ENCODE results near the gene PISD. TPM values are rescaled to one million over a fixed set of nuclear protein-coding genes. Genes with fewer than 3 reads are reported as not detected.

PISD gene
- total RNA-seq, 2 experiments from 2014 or later = 33.9 to 35.9 TPM

GRCh38 chr22:31612891-31613285 is 49.1 kb downstream of the PISD start:
- no peak overlapping the region for H3K4me3 Mint-ChIP-seq
- no peak for TF ChIP-seq CTCF (IDR thresholded peaks at IDR 0.05)
- DNase-seq = no peak
- H3K27ac Mint-ChIP-seq = no peak overlapping the region
- ATAC-seq = no peak
- CTCF ChIA-PET = interaction anchor here (0.6 kb wide), 1 partner anchor 29 kb away, joined by 4 read pairs; no protein-coding TSS in a partner anchor
- POLR2A ChIA-PET = interaction anchor here (0.6 to 2.5 kb wide), 4 partner anchors 12 to 188 kb away, joined by 3 to 7 read pairs (median 4); no protein-coding TSS in a partner anchor
- intact Hi-C loops (cut with micrococcal nuclease) = no loop called here
- no peaks in the 10 kb centered on the region for H3K27me3 Mint-ChIP-seq
- no peaks in the 10 kb centered on the region for H3K9me3 Mint-ChIP-seq
- H3K36me3 Mint-ChIP-seq (ENCODE audit: low read depth) = peaks cover 41% of the 10 kb centered on the region
- peaks cover 26% of the 10 kb centered on the region for H3K4me1 Mint-ChIP-seq (ENCODE audit: low read depth)

GRCh38 chr22:31611061-31611760 is 50.8 kb downstream of the PISD start:
- ChIA-PET CTCF (no interaction called here), POLR2A (interaction anchor here (0.9 to 1.3 kb wide), 2 partner anchors 10 to 19 kb away, joined by 3 read pairs; no protein-coding TSS in a partner anchor)
- intact Hi-C loops (cut with micrococcal nuclease) = no loop called here
- Mint-ChIP-seq H3K36me3 (ENCODE audit: low read depth) (peaks cover 34% of the 10 kb centered on the region), H3K27ac (peak overlapping the region; percentile 34), H3K27me3 (no peaks in the 10 kb centered on the region), H3K4me3 (no peak overlapping the region), H3K9me3 (no peaks in the 10 kb centered on the region), H3K4me1 (ENCODE audit: low read depth) (peaks cover 19% of the 10 kb centered on the region)
- DNase-seq (peak; percentile 1), ATAC-seq (no peak)
- no peak for TF ChIP-seq CTCF (IDR thresholded peaks at IDR 0.05)

GRCh38 chr22:31610611-31611010 is 51.4 kb downstream of the PISD start:
- Mint-ChIP-seq H3K27ac (peak overlapping the region; percentile 34), H3K27me3 (no peaks in the 10 kb centered on the region), H3K4me1 (ENCODE audit: low read depth) (peaks cover 13% of the 10 kb centered on the region), H3K4me3 (no peak overlapping the region), H3K9me3 (no peaks in the 10 kb centered on the region), H3K36me3 (ENCODE audit: low read depth) (peaks cover 35% of the 10 kb centered on the region)
- TF ChIP-seq CTCF (IDR thresholded peaks at IDR 0.05) = no peak
- ChIA-PET POLR2A (interaction anchor here (1.3 kb wide), 1 partner anchor 20 kb away, joined by 3 read pairs; no protein-coding TSS in a partner anchor), CTCF (no interaction called here)
- intact Hi-C loops (cut with micrococcal nuclease) = no loop called here
- DNase-seq (no peak), ATAC-seq (no peak)

DNA sequence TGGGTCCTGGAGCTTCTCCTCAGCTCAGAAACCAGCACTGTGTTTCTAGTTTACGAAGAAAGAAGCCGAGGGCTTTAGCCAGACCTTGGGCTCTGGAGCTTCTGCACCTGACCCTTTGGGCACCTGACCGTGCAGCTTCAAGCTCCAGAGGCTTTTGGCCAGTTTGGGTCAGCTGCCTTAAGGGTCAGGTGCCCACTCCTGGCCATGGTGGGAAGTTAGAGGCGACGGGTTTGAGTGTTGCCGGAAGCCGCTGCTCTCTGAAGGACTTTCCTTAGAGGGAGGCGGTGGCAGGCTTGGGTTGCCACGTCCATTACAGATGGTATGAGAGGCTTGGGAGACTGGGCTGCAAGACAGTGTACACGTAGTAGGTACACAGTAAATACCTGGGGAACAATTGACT is 52.3 kb downstream of the PISD start:
- H3K9me3 Mint-ChIP-seq = no peaks in the 10 kb centered on the region
- H3K27ac Mint-ChIP-seq = peak overlapping the region; percentile 20
- no peak for DNase-seq
- intact Hi-C loops (cut with micrococcal nuclease) = no loop called here
- CTCF ChIA-PET = no interaction called here
- H3K27me3 Mint-ChIP-seq = no peaks in the 10 kb centered on the region
- no peak for TF ChIP-seq CTCF (IDR thresholded peaks at IDR 0.05)
- no peak for ATAC-seq
- POLR2A ChIA-PET = interaction anchor here (0.9 to 2.1 kb wide), 2 partner anchors 21 to 26 kb away, joined by 4 to 8 read pairs; no protein-coding TSS in a partner anchor
- peaks cover 7% of the 10 kb centered on the region for H3K4me1 Mint-ChIP-seq (ENCODE audit: low read depth)
- H3K36me3 Mint-ChIP-seq (ENCODE audit: low read depth) = peaks cover 34% of the 10 kb centered on the region
- H3K4me3 Mint-ChIP-seq = no peak overlapping the region

GRCh38 chr22:31607696-31608095 is 54.3 kb downstream of the PISD start:
- intact Hi-C loops (cut with micrococcal nuclease) = no loop called here
- ATAC-seq (no peak), DNase-seq (no peak)
- TF ChIP-seq CTCF (IDR thresholded peaks at IDR 0.05) = no peak
- CTCF ChIA-PET = interaction anchor here (2.6 kb wide), 1 partner anchor 51 kb away, joined by 9 read pairs; no protein-coding TSS in a partner anchor
- Mint-ChIP-seq H3K4me1 (ENCODE audit: low read depth) (no peaks in the 10 kb centered on the region), H3K36me3 (ENCODE audit: low read depth) (peaks cover 32% of the 10 kb centered on the region), H3K27me3 (no peaks in the 10 kb centered on the region), H3K4me3 (no peak overlapping the region), H3K9me3 (no peaks in the 10 kb centered on the region), H3K27ac (no peak overlapping the region)
- POLR2A ChIA-PET = interaction anchor here (0.7 to 2.1 kb wide), 3 partner anchors 9 to 23 kb away, joined by 3 to 8 read pairs (median 3); no protein-coding TSS in a partner anchor
